GM10266 (cell line): ENCODE measurements around the gene SGCD.

Experiments
- DNase-seq: peaks from one replicate; pipeline ENCODE4 v3.0.0; 2012; ENCODE audit errors: extremely low spot score
- CTCF ChIP-seq: IDR thresholded peaks from 2 replicates; pipeline ENCODE4 v1.5.1; 2012; ENCODE audit warnings: mild to moderate bottlenecking, low read depth; ENCODE audit not compliant: control insufficient read depth, insufficient read depth; ENCODE audit errors: missing control alignments

The SGCD gene

GRCh38 chr5:156552855-156553358, 225.9 kb downstream of the SGCD start:
- DNase-seq, result no peak
- no peak for TF ChIP-seq CTCF

GRCh38 chr5:156556666-156557406, 229.9 kb downstream of the SGCD start:
- TF ChIP-seq CTCF, result no peak
- DNase-seq, result no peak

DNA sequence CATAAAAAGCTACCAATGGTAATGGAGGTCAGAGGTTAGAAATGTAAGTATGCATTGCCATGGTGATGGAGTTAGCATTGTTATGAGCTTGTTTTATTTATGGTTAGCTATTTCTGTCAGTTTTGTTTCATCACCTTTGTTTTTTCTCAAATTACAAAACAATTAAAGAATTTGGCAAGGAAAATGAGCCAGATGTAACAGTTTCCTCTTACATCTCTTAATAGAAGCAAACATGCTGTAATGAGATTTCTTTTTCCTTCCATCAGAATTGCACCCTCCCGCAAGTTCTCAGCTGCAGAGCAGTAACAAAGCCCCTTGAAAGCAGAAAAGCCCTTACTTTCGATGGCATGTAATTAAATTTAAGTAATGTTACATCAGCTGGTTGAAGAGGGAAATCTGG, 233.0 kb downstream of the SGCD start:
- no peak for TF ChIP-seq CTCF
- DNase-seq, result no peak

DNA sequence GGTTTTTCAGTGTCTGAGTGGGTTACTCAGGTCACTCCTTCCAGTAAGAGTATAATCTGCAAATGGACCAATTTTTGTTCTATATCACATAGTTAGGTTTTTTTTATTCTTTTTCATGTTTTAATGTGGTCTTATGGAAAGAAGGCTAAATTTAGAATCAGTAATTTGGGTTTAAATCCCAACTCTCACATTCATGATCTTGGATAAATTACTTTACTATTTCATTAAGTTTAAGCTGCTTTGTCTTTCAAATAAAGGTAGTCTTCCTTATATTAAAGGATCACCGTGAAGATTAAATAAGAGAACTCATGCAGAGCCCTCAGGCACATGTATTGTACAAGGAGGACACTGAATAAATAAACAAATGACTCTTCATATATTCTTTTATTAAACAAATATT, 234.7 kb downstream of the SGCD start:
- DNase-seq, result no peak
- no peak for TF ChIP-seq CTCF

- DNase-seq, result no peak
- TF ChIP-seq CTCF, result no peak
These were observed 243.7 kb downstream of the SGCD start for GRCh38 chr5:156570615-156571014.

DNA sequence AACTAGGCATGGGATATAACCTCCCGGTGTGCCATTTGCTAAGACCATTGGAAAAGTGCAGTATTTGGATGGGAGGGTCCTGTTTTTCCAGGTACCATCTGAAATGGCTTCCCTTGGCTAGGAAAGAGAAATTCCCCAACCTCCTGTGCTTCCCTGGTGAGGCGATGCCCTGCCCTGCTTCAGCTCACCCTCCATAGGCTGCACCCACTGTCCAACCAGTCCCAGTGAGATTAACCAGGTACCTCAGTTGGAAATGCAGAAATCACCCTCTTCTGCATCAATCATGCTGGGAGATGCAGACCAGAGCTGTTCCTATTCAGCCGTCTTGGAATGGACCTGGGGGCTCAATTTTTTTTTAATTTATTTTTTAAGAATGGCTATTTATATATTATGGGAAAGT, 254.8 kb downstream of the SGCD start:
- no peak for TF ChIP-seq CTCF
- no peak for DNase-seq

- no peak for TF ChIP-seq CTCF
These were observed 255.2 kb downstream of the SGCD start for GRCh38 chr5:156582193-156582598.

More at GRCh38 chr5:156582193-156582598, 255.2 kb downstream of the SGCD start:
- no peak for DNase-seq
